Thyroid gland (tissue), 4 donors: ENCODE measurements around the gene FOXP1.

Source experiments
- POLR2A ChIP-seq, 2 donors: fragments of 450-650 bp; IDR thresholded peaks; one replicate each; pipeline ENCODE4 v1.6.1; 2017; ENCODE audit warnings: antibody characterized with exemption in 2 of 2, mild to moderate bottlenecking in 2 of 2, moderate library complexity in 1 of 2
- TF ChIP-seq, protein P1 (sequence below), 6 experiments: fragments of 200-600 bp in 3 of 6; fragments of 450-650 bp in 3 of 6; sonication (generic) in 3 of 6; IDR thresholded peaks; one replicate each; pipeline ENCODE4 v1.5.1; 2016 to 2019; ENCODE audit warnings: antibody characterized with exemption in 6 of 6, mild to moderate bottlenecking in 2 of 6, inconsistent platforms in 1 of 6, moderate library complexity in 1 of 6

DNA sequence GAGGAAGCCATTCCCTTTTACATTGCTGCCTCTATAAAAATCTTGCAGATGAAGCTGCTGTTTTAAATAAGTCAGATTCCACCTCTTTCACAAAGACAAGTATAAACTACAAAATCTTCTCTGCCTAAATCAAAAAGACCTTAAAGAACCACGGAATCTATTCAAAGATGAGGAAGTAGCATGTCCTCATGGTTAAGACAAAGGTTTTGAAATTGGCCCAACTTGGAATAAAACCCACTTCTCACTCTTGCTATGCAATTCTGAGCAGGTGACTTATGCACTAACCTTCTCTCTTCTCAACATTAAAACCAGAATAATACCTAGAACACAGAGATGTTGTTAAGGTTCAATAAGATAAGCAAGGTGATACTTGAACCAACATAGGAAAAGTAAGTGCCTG, 97.6 kb downstream of the FOXP1 start:
- TF ChIP-seq, protein P1, sequence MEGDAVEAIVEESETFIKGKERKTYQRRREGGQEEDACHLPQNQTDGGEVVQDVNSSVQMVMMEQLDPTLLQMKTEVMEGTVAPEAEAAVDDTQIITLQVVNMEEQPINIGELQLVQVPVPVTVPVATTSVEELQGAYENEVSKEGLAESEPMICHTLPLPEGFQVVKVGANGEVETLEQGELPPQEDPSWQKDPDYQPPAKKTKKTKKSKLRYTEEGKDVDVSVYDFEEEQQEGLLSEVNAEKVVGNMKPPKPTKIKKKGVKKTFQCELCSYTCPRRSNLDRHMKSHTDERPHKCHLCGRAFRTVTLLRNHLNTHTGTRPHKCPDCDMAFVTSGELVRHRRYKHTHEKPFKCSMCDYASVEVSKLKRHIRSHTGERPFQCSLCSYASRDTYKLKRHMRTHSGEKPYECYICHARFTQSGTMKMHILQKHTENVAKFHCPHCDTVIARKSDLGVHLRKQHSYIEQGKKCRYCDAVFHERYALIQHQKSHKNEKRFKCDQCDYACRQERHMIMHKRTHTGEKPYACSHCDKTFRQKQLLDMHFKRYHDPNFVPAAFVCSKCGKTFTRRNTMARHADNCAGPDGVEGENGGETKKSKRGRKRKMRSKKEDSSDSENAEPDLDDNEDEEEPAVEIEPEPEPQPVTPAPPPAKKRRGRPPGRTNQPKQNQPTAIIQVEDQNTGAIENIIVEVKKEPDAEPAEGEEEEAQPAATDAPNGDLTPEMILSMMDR (IDR thresholded peaks at IDR 0.05): no peak
- TF ChIP-seq POLR2A (IDR thresholded peaks at IDR 0.05): no peak
